KG1 (cell line): Measurements from ENCODE around the gene GREB1.

Source experiments
- DNase-seq: peaks from one replicate; lab custom pipeline; 2025; lab: John Stamatoyannopoulos, UW

The GREB1 gene

DNA sequence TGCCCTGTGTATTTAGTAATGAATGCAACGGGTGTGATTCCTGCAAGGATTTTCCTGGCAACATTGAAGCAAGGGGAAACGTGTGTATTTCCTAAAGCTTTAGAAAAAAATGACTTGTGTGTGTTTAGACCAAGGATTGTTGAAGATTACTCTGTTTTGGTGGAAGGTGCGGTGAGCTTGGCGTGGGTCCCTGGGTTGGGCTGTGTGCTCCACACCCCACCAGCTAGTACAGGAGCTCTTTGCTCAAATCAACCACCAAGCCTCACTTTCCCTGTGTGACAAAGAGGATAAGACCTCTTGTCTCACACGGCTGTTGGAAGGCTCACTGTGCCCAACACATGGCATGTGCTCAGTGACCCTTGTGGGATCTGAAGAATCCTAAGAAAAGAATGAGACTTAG, 21.4 kb upstream of the GREB1 start:
- DNase-seq: no peak

DNA sequence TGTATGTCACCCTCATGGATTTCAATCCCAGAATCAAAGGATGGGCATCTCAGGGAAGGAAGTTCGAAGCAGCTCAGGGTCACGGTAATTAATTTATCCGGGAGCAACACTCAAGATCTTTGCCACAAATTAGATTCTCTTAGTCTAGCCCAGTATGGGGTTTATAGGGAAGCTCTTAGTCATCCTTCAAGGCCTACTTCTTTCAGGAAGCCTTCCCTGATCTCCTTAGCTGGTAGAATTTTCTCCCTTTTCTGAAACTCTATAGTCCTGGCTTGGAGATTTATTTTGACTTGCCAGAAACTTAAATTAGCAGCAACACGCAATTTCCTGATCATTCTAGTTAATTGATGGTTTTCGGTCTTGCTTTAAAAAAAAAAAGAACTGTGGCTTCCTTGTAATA, 20.5 kb upstream of the GREB1 start:
- DNase-seq: no peak

DNA sequence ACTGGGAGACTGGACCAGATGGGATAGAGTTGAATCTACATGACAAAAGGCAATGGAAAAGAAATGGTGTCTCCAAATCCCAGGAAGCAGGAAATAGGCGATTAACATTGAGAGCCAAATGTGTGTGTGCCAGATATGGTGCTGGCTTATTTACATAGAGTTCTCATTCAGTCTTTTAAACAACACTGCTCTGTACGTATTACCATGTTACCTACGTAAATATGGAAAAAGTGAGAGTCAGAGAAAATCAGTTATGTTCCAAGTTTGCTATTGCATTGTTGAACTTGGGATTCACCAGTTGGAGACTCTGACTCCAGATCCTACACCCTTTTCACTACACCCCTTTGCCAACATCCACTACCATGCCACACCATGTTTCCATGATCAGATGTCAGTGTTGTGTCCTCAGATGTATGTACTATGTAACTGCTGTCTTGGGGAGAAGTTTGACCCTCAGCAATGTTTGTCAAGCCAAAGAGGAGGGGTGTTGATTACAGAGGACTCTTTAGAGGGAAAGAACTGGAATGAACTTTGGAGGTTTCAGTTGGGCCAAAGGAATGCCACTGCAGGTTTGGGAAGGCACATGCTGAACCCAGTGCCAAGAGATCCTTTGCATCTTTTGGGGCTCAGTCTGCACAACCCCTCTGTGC, 19.6 kb upstream of the GREB1 start:
- DNase-seq: no peak

DNA sequence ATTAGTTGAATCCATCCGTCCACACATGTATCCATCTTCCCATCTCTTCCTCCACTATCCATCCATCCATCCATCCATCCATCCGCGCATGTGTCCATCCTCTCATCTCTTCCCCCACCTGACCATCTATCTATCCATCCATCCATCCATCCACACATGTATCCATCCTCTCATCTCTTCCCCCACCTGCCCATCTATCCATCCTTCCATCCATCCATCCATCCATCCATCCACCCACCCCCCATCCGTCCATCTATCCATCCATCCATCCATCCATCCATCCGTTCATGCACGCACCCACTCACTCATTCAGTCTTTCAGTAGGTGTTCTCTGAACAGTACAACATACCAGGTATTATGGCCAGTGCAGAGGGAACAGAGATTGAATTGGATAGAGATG, 18.9 kb upstream of the GREB1 start:
- DNase-seq: no peak

DNA sequence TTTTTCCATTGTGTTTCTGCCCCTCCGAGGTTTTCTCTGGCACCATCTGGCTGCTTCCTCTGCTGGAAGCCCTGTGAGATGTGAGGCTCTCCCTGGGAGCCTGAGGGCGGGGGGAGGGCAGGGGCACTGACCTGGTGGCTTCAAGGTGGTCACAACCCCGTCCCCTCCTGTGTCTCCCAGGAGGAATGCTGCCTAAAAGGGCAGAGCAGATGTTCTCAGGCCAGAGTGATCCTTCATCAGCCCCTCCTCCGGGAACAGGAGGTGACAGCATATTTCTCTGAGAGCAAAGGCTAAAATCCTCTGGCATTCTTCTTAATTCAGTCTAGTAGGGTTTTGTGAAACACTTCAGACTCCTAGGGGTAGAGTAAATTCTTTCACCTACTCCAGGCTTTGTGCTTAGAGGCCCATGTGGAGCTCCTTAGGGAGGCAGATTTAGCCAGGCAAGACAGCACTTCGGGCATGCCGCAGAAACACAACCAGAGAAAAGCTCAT, 18.3 kb upstream of the GREB1 start:
- no peak for DNase-seq

DNA sequence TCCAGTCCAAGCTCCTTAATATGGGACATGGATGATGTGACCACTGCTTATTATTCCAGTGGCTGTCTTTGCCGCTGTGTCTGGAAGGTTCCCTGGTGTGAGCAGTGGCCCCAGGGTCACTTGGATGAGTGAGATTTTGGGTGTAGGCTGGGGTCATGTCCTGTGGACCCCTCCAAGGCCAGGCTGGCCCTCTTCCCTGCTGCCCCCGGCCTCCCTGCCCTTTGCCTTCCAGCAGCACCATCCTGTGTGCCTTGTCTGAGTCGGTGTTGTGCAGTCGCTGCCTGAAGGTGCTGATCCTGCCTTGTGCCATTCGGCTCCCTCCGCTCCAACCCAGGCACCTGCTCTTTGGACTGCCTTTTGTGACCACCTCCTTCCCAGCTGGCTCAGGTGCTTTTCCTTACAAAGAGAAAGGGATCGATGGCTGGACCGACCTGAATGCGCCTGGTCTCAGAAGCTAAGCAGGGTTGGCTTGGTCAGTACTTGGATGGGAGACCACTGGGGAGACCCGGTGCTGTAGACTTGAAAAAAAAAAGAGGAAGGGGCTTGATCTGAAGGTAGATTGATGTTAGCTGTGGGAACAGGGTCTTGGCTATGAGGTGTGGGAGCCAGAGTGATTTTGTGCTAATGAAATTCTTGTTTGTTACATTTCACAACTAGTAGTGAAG, 16.7 kb upstream of the GREB1 start:
- no peak for DNase-seq

DNA sequence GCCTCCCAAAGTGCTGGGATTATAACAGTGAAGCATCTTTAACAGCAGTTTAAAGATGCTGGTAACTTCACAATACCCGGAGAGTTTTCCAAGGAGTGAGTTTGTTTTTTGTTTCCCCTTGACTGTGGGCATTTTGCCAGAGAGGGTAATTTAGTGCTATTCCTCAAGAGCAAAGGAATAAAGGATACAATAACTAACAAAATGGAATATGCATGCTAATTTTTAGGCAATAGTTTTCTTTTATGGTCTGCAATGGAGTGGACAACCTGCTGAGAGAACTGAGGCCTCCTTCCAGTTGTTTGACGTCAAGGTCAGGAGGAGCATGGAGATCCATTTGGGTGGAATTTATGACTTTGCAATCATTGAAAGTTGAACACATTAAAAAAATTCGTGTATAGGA, 15.9 kb upstream of the GREB1 start:
- DNase-seq: no peak

DNA sequence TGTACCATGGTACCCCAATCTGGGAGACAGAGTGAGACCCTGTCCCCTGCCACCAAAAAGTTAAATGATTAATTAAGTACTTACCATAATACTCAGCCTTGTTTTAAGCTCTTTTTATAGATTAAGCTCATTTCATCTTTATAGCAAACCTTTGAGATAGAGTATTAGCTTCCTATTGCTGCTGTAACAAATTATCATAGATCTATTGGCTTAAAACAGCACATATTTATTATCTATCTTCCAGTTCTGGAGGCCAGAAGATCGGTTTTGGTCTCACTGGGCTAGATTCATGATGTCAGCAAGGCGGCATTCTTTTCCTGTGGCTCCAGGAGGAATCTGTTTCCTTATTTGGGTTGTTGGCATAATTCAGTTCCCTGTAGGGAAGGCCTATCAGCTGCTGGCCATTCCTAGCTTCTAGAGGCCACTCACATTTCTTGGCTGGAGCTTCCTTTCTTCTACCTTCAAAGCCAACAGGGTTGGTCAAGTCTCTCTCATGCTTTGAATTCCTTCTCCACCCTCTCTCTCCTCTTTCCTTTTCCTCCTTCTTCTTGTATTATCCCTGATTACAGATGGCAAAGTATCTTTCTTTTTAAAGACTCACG, 13.7 kb upstream of the GREB1 start:
- no peak for DNase-seq

DNA sequence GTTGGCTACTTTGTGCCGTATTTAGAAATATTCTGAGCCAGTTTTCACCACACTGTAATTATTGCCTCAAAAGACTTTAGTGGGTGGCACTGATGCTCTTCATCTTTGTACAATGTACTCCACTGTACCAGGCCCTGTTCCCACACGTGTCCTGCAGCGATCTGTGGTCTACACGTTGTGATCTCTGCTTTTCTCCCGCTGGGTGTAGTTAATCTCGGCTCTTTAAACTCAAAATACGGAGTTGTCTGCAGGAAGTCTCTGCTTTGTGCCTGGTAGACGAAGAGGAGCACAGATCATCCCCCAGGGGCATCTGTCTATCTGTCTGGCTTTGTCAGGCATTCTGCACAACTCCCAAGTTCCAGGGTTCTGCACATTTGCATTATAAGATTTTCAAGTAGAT, 12.1 kb upstream of the GREB1 start:
- no peak for DNase-seq

DNA sequence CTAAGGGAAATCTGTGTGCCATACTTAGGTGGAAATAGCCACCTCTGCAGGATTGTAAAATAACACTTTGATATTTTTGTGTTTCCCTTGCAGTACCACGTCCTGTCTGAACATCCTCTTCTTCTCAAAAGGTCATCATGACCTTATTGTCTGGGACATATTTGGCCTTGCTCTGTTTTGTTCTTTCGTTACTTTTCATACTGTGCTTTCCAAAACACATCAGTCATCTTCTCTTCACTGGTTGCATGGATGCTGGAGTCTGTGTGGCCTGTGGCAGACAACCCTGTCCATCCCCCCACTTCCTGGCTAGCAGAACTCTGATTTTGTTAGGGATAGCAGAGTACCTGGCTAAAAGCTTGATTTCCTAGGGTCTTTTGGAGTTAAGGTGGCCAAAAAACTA, 9.4 kb upstream of the GREB1 start:
- no peak for DNase-seq

DNA sequence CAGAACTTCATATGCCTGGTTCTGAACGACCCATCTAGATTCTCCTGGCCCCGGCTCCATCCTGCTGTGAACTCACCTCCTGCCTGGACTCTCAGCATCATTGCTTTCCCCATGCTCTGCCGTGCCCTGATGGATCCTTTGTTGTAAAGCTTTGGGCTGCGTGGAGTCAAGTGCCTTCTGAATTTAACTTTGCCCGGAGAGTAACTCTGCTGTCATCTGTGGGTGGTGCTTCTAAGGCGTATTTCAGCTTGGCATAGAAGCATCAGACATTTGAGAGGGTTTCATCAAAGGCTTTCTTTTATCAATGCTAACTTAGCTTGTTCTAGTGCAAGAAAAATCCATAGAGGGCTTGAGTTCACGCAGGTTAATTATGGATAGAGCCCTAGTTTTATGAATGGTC, 8.1 kb upstream of the GREB1 start:
- no peak for DNase-seq

DNA sequence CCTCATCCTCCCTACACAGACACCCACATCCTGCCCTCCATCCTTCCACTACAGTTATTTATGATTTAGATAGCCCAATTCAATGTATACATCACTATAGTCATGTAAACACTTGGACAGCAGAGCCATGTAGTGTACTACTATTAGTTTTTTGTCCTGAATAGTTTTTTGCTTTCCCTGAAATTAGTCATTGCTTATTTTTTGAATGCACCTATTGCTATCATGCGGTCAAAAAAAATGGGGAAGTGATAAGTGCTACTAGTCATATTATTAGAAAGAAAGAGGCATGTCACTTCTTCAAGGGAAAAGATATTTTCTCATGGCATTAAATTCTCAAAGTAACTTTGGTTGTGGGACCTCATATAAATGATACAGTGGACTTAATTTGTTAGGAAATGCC, 6.8 kb upstream of the GREB1 start:
- DNase-seq: no peak

DNA sequence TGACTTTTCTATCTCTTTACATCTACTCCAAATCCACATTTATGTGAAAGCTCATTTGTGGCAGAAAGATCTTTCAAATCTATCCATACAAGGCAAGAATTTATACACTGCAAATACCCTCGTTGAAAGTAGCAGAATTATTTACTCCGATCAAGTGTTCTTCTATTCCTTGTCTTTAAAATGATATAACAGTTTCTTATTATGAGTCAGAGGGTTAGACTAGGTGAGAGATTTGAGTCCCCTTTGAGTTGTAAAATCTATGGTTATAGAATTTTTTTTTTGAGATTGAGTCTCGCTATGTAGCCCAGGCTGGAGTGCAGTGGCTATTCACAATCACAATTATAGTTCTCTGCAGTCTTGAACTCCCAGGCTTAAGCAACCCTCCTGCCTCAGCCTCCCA, 5.6 kb upstream of the GREB1 start:
- DNase-seq: no peak

DNA sequence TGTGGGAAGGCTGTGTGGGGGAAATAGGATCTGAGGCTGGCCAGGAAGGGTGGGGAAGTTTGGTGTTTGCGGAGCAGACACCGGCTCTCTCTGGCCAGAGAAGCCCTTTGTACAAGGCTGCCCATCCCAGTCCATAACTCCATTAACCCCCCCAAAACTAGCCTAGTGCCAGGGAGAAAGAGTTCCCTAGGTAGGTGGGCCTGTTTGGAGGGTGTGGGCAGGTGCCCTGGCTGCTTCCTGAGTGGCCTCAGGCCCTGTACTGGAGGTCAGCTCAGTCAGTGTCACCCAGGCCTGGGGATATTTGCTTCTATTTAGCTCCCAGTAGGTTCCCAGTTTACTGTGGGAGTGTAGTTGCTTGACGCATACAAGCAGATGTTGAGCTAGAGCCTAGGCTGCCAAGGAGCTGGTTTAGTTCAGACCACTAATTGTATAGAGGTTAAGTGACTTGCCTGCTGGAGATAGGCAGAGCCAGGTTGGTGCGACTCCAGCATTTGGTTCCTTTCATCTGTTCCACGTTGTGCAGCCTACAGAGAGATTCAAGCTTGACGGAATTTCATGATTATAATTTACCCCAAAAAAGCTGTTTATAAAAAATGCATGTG, 2.9 kb upstream of the GREB1 start:
- no peak for DNase-seq

DNA sequence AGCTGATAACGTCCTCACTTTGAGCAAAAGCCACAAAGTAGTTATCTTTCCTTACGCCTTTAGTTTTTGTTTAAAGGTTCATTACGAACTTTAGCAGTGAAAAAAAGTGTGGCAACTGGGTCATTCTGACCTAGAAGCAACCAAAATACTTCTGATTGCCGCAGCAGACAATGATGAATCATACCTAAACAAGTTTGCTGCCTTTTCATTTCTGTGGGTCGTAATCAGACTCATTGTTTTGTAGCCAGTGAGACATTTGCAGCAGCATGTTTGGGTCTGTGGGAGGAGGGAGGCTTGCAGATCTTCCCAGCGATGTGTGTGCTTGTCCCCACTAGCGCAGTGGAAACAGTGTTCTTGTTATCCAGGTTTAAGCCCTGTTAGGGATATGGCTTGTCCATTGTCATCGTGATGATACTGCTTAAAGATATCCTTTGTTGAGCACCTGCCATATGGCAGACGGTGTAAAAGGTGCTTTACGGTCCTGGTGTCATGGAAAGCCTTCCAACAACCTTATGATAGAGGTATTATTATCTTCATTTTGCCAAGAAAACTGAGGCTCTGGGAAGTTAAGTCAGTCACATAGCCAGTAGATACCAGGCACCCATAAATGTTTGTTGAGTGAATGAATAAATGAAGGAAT, 1.3 kb upstream of the GREB1 start:
- no peak for DNase-seq

DNA sequence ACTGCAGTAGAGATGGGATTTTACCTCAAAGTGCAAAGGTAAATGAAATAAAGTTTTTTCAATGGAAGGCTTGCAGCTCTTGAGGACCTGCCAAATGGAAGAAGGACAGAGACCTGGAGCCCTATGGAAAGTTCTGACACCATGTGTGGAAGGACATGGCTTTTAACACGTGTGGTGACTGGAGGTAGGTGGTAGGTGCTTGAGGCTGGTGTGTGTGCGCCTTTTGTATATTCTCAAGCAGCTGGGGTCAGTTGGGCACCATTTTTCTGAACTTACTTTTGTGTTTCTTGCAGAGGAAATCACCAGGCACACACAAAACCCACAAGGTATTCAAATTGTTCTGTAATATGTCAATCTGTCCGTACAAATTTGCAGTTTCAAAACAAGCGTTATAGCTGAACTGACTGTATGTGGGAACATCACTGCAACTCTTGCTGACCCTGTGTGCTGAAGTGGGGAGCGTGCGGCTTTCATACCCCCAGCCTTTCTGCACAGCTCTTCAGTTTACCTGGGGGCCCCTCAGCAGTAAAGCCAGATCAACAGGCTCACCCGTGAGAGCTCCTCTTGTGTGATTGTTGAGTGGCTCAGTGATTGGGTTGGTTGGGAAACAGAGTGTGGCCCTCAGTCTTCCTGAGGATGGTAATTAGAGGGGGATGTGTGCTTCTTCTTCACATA, 363 bp downstream of the GREB1 start:
- DNase-seq: no peak

DNA sequence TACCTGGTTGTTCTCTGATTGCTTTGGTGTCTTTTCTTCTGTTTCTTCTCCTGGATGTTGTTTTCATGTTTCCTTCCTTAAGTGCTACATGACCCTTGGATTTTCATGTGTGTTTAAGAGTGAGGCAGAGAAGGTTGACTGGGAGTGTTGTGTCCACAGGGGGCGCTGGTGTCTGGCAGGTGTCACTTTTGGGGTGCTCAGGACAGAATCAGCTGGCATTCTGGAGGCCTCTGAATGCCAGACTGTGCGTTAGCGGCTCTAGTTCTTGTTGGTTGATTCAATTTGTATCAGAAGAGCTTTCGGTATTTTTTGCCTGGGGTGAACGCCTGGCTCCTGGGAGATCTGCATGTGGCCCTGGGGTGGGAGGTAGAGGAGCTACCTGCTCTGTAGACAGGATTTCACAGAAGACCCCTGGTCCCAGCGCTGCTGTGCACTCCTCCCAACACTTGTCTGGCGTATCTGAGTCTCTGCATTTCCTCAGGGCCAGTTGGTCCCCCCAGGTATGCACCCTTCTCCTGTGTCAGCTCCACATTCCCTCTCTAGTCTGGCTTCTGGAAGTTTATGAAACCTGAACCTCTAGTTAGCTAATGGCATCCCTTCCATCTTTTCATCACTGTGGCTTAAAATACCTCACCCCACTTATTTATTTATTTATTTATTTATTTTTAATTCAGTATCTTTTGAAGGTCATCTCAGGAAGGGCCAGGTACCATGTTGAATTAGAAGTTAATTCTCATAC, 1.1 kb downstream of the GREB1 start:
- no peak for DNase-seq

DNA sequence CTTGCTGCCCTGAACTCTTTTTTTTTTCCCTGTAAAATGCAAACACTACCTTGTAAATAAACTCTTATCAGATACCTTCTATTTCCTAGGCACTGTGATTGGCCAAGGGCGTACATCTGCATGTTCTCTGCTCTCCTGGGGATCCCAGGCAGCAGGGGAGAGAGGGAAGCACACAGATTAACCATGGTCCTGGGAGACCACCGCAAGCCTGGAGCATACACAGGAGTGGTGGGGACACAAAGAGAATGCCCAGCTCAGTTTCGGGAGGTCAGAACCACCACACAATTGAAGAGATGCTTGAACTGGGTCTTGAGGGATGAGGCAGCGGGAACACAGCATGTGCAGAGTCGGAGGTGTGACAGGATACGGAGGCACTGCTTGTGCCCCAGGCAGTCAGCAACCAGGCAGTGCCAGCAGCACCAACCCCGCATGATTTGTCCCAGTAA, 2.1 kb downstream of the GREB1 start:
- no peak for DNase-seq

DNA sequence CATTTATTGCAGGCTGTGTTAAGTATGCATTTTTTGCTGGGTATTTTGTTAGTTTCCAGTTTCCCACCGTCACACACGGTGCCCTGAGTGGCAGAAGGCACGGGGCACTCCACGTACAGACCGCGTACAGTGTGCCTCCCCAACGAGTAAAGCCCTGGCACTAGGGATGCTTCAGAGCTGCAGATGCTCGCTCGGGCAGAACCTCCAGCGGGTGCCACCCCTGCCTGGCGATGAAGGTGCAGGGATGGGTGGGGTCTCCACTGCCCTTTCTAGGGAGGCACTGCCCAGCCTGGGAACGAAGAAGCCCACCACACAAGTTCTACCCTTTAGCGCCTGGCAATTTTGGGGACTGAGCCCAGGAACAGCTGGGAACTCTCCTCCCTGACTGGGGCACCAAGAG, 4.1 kb downstream of the GREB1 start:
- no peak for DNase-seq

DNA sequence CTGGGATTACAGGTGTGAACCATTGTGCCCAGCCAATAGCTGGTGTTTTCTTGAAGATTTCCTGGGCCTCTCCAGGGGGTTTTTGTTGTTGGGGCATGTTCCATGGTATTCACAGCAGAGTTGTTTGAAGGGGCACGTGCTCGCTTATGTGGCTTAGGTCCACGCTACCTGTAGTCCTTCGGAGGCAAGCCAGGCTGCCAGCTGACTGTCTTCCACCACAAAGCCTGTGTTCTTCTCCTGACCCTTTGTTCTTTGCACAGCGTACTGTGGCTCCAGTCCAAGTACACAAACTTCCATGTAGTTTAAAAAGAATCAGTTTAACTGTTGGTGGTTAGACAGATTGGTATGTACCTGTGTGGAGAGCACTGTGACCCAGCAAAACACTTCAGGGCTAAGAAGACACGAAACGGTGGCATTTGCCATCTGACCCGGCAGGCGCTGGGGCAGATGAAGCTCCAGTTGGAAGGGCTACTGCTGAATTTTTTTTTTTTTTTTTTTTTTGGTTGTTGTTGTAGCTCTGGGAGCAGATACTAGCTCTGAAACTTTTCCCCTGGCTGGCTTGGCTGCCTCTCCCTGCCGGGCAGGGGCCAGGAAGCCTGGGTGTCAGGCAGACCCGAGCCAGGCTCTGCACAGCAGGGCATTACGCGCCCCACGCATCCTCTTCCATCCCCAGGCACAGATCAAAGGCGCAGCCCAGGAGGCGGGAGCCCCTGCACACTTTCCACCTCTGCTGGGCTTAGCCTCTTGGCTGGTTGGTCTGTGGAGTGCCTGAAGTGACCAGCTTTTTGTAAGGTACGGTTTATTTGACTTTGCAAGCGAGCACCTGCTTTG, 5.7 kb downstream of the GREB1 start:
- DNase-seq: no peak
